ENCODE measurements around the gene POU4F1. TPM values are rescaled to one million over a fixed set of nuclear protein-coding genes. Genes with fewer than 3 reads are reported as not detected.

Gene POU4F1
- total and polyA plus RNA-seq, 2 experiments from 2014 or later, result 0.03 to 0.05 TPM

DNA sequence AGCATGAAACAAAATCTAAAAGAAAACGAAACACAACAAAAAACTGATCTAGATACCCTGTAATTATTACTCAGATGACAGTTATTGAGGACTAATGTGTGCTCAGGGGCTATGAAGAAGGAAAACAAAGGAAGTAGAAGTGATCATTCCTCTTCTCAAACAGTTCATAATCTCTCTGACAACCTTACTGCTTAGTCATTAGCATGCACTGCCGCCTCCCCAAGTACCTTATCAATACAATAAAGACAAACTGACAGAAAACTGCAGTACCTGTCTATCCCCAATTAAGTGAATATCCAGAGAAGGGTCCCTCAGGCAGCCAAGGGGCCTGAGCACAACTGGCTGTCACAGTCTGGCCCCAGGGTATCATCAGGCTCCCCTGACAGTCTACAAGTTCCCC is 22.0 kb upstream of the POU4F1 start (continued):
- TF ChIP-seq, protein P1, sequence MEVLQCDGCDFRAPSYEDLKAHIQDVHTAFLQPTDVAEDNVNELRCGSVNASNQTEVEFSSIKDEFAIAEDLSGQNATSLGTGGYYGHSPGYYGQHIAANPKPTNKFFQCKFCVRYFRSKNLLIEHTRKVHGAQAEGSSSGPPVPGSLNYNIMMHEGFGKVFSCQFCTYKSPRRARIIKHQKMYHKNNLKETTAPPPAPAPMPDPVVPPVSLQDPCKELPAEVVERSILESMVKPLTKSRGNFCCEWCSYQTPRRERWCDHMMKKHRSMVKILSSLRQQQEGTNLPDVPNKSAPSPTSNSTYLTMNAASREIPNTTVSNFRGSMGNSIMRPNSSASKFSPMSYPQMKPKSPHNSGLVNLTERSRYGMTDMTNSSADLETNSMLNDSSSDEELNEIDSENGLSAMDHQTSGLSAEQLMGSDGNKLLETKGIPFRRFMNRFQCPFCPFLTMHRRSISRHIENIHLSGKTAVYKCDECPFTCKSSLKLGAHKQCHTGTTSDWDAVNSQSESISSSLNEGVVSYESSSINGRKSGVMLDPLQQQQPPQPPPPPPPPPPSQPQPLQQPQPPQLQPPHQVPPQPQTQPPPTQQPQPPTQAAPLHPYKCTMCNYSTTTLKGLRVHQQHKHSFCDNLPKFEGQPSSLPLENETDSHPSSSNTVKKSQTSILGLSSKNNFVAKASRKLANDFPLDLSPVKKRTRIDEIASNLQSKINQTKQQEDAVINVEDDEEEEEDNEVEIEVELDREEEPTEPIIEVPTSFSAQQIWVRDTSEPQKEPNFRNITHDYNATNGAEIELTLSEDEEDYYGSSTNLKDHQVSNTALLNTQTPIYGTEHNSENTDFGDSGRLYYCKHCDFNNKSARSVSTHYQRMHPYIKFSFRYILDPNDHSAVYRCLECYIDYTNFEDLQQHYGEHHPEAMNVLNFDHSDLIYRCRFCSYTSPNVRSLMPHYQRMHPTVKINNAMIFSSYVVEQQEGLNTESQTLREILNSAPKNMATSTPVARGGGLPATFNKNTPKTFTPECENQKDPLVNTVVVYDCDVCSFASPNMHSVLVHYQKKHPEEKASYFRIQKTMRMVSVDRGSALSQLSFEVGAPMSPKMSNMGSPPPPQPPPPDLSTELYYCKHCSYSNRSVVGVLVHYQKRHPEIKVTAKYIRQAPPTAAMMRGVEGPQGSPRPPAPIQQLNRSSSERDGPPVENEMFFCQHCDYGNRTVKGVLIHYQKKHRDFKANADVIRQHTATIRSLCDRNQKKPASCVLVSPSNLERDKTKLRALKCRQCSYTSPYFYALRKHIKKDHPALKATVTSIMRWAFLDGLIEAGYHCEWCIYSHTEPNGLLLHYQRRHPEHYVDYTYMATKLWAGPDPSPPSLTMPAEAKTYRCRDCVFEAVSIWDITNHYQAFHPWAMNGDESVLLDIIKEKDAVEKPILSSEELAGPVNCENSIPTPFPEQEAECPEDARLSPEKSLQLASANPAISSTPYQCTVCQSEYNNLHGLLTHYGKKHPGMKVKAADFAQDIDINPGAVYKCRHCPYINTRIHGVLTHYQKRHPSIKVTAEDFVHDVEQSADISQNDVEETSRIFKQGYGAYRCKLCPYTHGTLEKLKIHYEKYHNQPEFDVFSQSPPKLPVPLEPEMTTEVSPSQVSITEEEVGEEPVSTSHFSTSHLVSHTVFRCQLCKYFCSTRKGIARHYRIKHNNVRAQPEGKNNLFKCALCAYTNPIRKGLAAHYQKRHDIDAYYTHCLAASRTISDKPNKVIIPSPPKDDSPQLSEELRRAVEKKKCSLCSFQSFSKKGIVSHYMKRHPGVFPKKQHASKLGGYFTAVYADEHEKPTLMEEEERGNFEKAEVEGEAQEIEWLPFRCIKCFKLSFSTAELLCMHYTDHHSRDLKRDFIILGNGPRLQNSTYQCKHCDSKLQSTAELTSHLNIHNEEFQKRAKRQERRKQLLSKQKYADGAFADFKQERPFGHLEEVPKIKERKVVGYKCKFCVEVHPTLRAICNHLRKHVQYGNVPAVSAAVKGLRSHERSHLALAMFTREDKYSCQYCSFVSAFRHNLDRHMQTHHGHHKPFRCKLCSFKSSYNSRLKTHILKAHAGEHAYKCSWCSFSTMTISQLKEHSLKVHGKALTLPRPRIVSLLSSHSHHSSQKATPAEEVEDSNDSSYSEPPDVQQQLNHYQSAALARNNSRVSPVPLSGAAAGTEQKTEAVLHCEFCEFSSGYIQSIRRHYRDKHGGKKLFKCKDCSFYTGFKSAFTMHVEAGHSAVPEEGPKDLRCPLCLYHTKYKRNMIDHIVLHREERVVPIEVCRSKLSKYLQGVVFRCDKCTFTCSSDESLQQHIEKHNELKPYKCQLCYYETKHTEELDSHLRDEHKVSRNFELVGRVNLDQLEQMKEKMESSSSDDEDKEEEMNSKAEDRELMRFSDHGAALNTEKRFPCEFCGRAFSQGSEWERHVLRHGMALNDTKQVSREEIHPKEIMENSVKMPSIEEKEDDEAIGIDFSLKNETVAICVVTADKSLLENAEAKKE (CRISPR knock-in tag; IDR thresholded peaks at IDR 0.05), result no peak
- TF ChIP-seq, protein P2, sequence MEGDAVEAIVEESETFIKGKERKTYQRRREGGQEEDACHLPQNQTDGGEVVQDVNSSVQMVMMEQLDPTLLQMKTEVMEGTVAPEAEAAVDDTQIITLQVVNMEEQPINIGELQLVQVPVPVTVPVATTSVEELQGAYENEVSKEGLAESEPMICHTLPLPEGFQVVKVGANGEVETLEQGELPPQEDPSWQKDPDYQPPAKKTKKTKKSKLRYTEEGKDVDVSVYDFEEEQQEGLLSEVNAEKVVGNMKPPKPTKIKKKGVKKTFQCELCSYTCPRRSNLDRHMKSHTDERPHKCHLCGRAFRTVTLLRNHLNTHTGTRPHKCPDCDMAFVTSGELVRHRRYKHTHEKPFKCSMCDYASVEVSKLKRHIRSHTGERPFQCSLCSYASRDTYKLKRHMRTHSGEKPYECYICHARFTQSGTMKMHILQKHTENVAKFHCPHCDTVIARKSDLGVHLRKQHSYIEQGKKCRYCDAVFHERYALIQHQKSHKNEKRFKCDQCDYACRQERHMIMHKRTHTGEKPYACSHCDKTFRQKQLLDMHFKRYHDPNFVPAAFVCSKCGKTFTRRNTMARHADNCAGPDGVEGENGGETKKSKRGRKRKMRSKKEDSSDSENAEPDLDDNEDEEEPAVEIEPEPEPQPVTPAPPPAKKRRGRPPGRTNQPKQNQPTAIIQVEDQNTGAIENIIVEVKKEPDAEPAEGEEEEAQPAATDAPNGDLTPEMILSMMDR (conservative IDR thresholded peaks at IDR 0.05; ENCODE audit: low read depth in 2 of 2), result no peak
- TF ChIP-seq, protein P3, sequence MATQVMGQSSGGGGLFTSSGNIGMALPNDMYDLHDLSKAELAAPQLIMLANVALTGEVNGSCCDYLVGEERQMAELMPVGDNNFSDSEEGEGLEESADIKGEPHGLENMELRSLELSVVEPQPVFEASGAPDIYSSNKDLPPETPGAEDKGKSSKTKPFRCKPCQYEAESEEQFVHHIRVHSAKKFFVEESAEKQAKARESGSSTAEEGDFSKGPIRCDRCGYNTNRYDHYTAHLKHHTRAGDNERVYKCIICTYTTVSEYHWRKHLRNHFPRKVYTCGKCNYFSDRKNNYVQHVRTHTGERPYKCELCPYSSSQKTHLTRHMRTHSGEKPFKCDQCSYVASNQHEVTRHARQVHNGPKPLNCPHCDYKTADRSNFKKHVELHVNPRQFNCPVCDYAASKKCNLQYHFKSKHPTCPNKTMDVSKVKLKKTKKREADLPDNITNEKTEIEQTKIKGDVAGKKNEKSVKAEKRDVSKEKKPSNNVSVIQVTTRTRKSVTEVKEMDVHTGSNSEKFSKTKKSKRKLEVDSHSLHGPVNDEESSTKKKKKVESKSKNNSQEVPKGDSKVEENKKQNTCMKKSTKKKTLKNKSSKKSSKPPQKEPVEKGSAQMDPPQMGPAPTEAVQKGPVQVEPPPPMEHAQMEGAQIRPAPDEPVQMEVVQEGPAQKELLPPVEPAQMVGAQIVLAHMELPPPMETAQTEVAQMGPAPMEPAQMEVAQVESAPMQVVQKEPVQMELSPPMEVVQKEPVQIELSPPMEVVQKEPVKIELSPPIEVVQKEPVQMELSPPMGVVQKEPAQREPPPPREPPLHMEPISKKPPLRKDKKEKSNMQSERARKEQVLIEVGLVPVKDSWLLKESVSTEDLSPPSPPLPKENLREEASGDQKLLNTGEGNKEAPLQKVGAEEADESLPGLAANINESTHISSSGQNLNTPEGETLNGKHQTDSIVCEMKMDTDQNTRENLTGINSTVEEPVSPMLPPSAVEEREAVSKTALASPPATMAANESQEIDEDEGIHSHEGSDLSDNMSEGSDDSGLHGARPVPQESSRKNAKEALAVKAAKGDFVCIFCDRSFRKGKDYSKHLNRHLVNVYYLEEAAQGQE (IDR thresholded peaks at IDR 0.05; ENCODE audit: unreplicated experiment), result no peak
